ENCODE results near the gene DSTYK.
A peak's percentile ranks its signal among the peaks of the same experiment; 100 is the strongest.
"Not testable (repeated sequence)": the region's sequence is repeated elsewhere in the genome, so short reads cannot be mapped to it uniquely, and the experiment has no call there.

The DSTYK gene

DNA sequence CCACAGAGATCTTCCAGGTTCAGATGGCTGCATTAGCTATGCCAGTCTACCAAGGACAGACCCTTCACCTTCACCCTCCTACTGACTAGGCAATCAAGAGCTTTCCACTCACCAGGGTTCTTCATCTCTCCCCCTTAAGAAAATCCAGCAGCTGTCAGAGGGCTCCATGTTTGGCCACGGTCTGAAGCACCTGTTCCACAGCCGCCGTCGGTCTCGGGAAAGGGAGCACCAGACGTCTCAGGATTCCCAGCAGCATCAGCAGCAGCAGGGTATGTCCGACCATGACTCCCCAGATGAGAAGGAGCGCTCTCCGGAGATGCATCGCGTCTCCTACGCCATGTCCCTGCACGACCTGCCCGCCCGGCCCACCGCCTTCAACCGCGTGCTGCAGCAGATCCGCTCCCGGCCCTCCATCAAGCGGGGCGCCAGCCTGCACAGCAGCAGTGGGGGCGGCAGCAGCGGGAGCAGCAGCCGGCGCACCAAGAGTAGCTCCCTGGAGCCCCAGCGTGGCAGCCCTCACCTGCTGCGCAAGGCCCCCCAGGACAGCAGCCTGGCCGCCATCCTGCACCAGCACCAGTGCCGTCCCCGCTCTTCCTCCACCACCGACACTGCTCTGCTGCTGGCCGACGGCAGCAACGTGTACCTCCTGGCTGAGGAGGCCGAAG is 30.0 kb upstream of the DSTYK start:
- no peak for DNase-seq

GRCh38 chr1:205240569-205240968 is 29.1 kb upstream of the DSTYK start:
- no peak for DNase-seq

- no peak for DNase-seq
Observed at GRCh38 chr1:205240118-205240517, 28.6 kb upstream of the DSTYK start.

GRCh38 chr1:205239078-205239477 is 27.6 kb upstream of the DSTYK start:
- no peak for DNase-seq

DNA sequence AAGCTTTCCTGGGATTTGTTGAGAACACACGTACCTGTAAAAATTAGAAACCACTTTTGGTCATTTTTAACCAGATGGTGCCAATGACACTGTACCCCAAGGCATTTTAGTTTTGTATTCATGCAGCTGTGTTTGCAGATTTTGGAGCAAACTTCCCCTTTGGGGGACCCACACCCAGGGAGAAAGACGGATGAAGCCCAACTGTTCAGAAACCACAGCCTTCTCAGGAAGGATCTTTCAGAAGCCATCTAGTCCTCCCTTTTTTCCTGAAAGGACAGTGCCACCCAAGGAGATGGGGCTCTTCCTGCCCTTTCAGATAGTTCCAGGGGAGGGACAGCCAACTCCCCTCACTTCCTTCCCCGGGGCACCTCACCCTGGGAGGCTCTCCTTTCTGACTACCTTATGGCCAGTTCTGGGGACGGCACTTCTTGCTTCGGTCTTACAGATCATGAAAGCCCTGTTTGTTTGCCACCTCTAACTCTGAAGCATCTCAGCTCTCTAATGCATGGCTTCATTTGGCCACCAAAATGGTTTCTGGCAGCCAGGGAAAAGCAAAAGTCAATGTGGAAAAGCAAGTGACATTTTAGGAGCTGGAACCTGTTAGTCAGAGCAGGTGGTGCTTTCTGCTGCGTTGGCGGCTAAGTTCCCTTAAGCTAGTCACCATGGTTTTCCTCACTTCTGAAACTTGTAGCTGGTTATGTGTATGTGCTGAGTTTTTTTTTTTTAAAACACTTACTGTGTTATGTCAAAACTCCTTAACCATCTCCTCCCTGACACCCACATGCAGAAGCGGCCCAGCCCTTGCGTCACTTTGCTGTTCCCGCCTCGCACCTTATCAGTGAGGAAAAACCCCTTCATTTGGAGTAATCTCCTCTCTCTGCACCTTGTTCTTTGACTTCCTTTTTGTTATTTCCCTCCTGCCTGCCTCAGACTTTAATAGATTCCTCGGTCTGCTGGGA is 26.3 kb upstream of the DSTYK start:
- peak; percentile 84 for DNase-seq

- no peak for DNase-seq
Observed at GRCh38 chr1:205236951-205237475, 25.5 kb upstream of the DSTYK start.

GRCh38 chr1:205236526-205236925 is 25.0 kb upstream of the DSTYK start:
- DNase-seq, result no peak

- no peak for DNase-seq
Observed at GRCh38 chr1:205235951-205236350, 24.4 kb upstream of the DSTYK start.

- not testable (repeated sequence) for DNase-seq
Observed at GRCh38 chr1:205233986-205234385, 22.5 kb upstream of the DSTYK start.

- no peak for DNase-seq
Observed at GRCh38 chr1:205232945-205233397, 21.5 kb upstream of the DSTYK start.

DNA sequence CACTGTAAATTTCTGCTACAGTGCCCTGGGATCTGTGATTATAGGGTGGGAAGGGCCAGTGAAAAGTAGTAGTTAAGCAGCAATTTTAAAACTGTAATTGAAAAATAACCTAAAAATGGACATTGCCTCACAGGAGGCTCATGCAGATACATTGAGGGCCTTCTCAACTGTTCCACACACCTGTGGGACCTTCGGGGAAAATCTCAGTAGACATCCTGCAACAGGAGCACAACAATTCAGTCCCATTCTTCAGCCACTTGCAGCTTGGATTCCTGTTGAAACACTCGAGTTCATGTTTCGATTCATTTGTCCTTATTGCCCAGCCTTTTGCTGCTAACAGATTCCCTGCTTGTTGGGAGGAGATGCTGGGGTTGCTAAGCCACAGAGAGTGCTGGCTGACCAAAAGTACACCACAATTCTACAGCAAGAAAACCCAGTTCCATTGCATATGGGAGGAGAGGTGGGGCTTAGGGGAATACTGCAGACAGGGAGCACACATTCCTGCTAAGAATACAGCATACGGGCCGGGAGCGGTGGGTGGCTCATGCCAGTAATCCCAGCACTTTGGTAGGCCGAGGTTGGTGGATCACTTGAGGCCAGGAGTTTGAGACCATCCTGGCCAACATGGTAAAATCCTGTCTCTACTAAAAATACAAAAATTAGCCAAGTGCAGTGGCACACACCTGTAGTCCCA is 20.8 kb upstream of the DSTYK start:
- DNase-seq, result no peak

GRCh38 chr1:205230982-205231381 is 19.5 kb upstream of the DSTYK start:
- no peak for DNase-seq

- DNase-seq, result peak; percentile 23
Observed at GRCh38 chr1:205229916-205230700, 18.6 kb upstream of the DSTYK start.

DNA sequence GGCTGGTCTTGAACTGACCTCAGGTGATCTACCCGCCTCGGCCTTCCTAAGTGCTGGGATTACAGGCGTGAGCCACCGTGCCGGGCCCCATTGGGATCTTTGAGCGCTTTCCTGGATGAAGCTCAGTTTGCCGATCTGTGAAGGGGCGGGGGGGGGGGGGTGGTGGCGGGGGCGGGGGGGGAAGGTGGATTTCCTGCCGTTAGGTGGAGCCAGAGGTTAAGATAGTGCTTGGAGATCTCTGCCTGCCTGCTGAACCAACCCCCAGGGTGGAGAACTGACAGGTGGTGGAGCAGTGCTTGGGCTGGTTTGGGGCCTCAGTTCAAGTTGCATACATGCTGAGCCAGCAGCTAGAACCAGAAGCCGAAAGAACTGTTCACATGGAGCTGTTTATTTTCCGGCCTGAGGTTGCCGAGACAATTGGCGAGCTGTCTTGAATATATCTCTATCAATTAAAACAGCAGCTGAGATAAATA is 17.9 kb upstream of the DSTYK start:
- peak; percentile 22 for DNase-seq

GRCh38 chr1:205228093-205228521 is 16.6 kb upstream of the DSTYK start:
- DNase-seq, result no peak

DNA sequence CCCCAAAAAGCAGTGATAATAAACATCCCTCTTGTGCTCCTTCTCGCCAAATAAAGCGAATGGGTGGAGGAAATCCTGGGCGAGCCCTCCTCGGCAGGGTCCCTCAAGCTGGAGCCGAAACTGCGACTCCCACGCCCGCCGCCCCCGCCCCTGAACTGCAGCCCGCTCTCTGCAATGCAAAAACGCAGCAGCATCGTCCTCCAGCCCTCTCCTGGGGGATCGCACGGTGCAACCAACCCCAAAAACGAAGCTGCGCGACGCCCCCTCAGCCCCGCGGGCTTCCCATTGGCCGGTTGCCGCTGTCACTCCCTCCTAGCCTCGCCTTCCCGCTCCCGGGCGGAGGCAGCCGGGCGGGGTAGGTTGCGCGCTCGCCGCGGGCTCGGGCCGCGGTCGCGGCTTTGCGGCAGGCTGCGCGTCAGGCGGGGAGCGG is 16.1 kb upstream of the DSTYK start, which contains the start of gene TMCC2:
TMCC2 (plus strand) TSS at position 363 of the 430 bp plus-strand sequence. CDS start 619 bp downstream, outside the sequence.
- peak; percentile 12 for DNase-seq

DNA sequence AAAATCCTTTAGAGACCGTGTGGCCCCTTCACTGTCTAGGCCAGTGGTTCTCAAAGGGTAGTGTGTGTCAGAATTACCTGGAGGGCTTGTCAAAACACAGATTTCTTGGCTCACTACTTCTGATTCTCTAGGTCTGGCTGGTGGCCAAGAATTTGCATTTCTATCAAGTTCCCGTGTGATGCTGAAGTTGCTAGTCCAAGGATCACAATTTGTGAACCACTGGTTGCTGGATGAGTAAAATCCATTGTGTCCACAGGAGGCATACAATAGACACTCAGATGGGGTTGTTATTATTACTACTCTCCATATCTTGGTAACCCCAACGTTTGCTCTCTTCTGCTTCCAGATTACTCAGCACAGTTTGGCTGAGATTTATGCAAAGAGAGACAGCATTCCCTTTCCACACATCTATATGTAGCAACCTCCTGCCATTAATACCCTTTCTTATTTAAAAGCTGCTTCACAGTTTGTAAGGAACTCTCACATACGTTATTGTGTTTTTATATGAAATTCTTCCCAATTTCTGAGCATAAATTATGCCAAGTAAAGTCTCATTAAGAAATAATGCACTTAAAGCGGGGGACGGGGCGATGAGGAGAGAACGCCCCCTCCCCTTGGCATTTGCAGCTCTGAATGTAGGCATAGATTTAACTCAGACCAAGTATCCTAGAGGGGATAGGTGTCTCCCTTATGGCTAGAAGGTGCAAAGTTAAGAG is 15.5 kb upstream of the DSTYK start:
- no peak for DNase-seq

DNA sequence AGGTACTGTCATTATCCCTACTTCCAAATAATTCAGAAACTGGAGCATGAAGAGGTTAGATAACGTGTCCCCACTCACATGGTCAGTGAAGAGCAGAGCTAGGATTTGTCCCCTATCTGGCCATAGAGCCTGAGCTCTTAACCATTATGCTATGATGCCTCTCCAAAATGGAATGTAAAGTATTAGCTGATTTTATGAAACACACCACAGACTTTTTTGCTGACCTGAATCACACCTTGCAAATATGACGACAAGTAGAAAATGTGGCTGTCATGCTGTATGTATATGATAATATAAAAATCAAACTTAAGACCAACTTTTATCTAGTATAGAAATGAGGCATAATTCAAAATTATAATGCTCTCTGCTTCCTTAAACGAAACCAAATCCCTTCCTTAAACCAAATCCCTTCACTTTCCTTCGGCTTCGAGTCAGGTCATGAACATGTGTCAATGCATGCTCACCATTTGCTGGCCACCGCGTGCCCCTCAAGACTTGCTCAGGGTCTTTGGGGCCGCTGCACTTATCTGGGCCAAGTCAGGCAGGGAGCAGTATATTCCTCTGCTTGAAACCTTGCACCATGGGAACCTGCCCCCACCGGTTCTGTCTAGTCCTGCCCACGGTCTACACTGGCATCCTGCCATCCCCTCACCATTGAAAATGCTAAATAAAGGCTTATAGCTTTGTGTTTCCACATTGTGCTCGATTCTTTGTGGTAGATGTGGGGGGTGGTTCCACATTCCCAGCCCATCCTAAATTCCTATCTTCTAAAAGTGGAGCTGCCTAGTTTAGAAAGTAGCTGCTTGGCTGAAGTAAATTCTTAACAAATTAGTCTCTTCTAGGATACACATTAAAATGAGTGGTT is 14.6 kb upstream of the DSTYK start:
- no peak for DNase-seq

DNA sequence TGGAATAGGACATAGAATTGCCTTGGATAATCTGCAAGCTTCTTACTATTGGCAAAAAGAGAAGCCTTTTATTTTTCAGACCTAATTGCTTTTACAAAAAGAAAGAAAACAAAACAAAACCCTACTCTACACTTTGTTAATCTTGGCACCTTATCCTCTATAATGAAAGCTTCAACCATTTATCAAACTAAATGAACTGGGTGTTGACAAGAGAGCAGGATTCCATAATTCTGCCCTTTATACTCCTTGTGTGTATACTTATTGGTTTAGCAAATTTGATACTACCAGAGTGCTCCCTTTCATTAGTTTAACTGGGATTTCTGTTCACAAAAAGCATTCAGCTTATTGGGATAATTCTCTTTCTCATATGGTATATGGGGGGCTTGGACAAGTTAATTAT is 13.2 kb upstream of the DSTYK start:
- DNase-seq, result no peak

GRCh38 chr1:205220421-205220820 is 8.9 kb upstream of the DSTYK start:
- no peak for DNase-seq

All from GF-D8 (cell line).